ENCODE results near the gene BAIAP2L2. TPM values are rescaled to one million over a fixed set of nuclear protein-coding genes. Genes with fewer than 3 reads are reported as not detected.

The BAIAP2L2 gene
- polyA plus RNA-seq, 2 donors = 2.6 to 34.5 TPM

- 93 to 95% methylated on average over 16 of the region's 16 CpGs for WGBS, 2 donors
- H3K9me3 ChIP-seq (ENCODE audit: control insufficient read depth in 2 of 2, insufficient read depth in 1 of 2, low read depth in 1 of 2, low read length in 1 of 2) = no peaks in the 10 kb centered on the region
- H3K4me3 ChIP-seq (ENCODE audit: low read depth in 1 of 2, low read length in 2 of 2) = no peak overlapping the region
- H3K36me3 ChIP-seq (ENCODE audit: control insufficient read depth in 2 of 2, insufficient read depth in 2 of 2, low read length in 1 of 2) = peaks cover 0 to 7% of the 10 kb centered on the region in 2 donors
- no peak overlapping the region for H3K27ac ChIP-seq (ENCODE audit: low read depth in 2 of 2, low read length in 1 of 2)
- H3K4me1 ChIP-seq (ENCODE audit: control insufficient read depth in 2 of 2, insufficient read depth in 2 of 2, low read length in 1 of 2) = peaks cover 0 to 7% of the 10 kb centered on the region in 2 donors
- H3K27me3 ChIP-seq (ENCODE audit: control insufficient read depth in 1 of 2, insufficient read depth in 2 of 2, low read length in 2 of 2) = no peaks in the 10 kb centered on the region
Measured at GRCh38 chr22:38141217-38141973, 30.9 kb upstream of the BAIAP2L2 start.

DNA sequence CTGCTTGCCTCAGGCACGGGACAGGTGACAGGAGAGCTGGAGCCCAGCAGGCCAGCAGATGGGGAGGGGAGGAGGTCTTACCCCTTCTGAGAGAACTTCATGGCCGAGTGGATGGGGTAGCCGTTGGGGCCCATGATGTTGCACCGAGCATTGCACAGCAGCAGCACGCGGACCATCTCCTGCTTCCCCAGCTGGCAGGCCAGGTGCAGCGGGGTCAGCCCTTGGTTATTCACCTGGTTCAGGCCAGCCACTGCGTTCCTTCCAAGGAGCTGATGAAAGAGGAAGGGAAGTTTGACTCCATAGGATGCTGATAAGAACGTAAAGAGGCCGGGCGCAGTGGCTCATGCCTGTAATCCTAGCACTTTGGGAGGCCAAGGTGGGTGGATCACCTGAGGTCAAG, 29.4 kb upstream of the BAIAP2L2 start:
- peaks cover 0 to 5% of the 10 kb centered on the region in 2 donors for H3K36me3 ChIP-seq (ENCODE audit: control insufficient read depth in 2 of 2, insufficient read depth in 2 of 2, low read length in 1 of 2)
- no peak overlapping the region for H3K4me3 ChIP-seq (ENCODE audit: low read depth in 1 of 2, low read length in 2 of 2)
- peaks cover 0 to 5% of the 10 kb centered on the region in 2 donors for H3K4me1 ChIP-seq (ENCODE audit: control insufficient read depth in 2 of 2, insufficient read depth in 2 of 2, low read length in 1 of 2)
- no peak overlapping the region for H3K27ac ChIP-seq (ENCODE audit: low read depth in 2 of 2, low read length in 1 of 2)
- WGBS, 2 donors = 95 to 99% methylated on average over 11 of the region's 11 CpGs
- H3K27me3 ChIP-seq (ENCODE audit: control insufficient read depth in 1 of 2, insufficient read depth in 2 of 2, low read length in 2 of 2) = no peaks in the 10 kb centered on the region
- no peaks in the 10 kb centered on the region for H3K9me3 ChIP-seq (ENCODE audit: control insufficient read depth in 2 of 2, insufficient read depth in 1 of 2, low read depth in 1 of 2, low read length in 1 of 2)

GRCh38 chr22:38138961-38139360, 28.5 kb upstream of the BAIAP2L2 start:
- Histone ChIP-seq H3K36me3 (ENCODE audit: control insufficient read depth in 2 of 2, insufficient read depth in 2 of 2, low read length in 1 of 2) (peaks cover 0 to 5% of the 10 kb centered on the region in 2 donors), H3K27ac (ENCODE audit: low read depth in 2 of 2, low read length in 1 of 2) (no peak overlapping the region)

DNA sequence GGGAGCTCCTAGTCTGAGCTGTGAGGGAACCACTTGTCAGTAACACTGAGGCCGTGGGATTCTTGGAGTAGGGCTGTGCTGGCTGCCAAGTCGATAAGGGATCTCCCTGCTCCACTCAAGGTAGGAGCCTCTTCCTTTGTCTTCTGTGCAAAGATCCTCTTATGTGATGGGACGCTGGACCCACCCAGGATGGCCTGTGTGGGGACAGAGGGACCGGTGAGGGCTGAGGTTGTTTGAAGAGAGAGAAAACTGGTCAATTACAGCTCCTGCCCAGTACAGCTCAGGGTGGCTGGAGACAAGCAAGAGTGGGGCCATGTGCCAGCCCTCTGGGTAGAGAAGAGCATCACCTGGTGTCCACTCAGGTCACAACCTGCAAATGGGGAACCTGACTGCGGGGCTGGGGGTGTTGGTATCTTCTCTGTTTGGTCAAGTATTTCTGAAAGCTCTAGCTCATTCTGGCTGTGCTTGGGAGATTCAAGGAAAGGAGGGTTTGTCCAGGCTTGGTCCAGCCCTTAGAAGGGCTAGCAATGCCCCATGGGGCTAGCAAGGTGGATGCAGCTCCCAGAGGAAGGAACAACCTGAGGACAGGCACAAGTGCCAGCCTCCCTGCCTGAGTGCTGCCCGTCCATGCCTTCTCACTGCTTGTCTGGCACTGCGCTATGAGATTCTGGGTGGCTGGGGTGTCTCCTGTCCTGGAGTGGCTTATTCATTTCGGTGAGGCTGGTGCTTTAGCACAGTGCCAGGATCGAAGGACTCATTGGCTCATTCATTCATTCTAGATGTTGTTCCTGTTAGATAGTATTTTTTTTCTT, 27.6 kb upstream of the BAIAP2L2 start:
- Histone ChIP-seq H3K4me3 (ENCODE audit: low read depth in 1 of 2, low read length in 2 of 2) (no peak overlapping the region), H3K4me1 (ENCODE audit: control insufficient read depth in 2 of 2, insufficient read depth in 2 of 2, low read length in 1 of 2) (peaks cover 0 to 3% of the 10 kb centered on the region in 2 donors), H3K27me3 (ENCODE audit: control insufficient read depth in 1 of 2, insufficient read depth in 2 of 2, low read length in 2 of 2) (no peaks in the 10 kb centered on the region), H3K27ac (ENCODE audit: low read depth in 2 of 2, low read length in 1 of 2) (no peak overlapping the region), H3K9me3 (ENCODE audit: control insufficient read depth in 2 of 2, insufficient read depth in 1 of 2, low read depth in 1 of 2, low read length in 1 of 2) (no peaks in the 10 kb centered on the region), H3K36me3 (ENCODE audit: control insufficient read depth in 2 of 2, insufficient read depth in 2 of 2, low read length in 1 of 2) (peaks cover 4 to 10% of the 10 kb centered on the region in 2 donors)
- WGBS, 2 donors = 92 to 93% methylated on average over 9 of the region's 9 CpGs

More at GRCh38 chr22:38138961-38139360, 28.5 kb upstream of the BAIAP2L2 start:
- Histone ChIP-seq H3K4me1 (ENCODE audit: control insufficient read depth in 2 of 2, insufficient read depth in 2 of 2, low read length in 1 of 2) (peaks cover 0 to 5% of the 10 kb centered on the region in 2 donors), H3K4me3 (ENCODE audit: low read depth in 1 of 2, low read length in 2 of 2) (no peak overlapping the region), H3K9me3 (ENCODE audit: control insufficient read depth in 2 of 2, insufficient read depth in 1 of 2, low read depth in 1 of 2, low read length in 1 of 2) (no peaks in the 10 kb centered on the region), H3K27me3 (ENCODE audit: control insufficient read depth in 1 of 2, insufficient read depth in 2 of 2, low read length in 2 of 2) (no peaks in the 10 kb centered on the region)
- WGBS, 2 donors = 83 to 86% methylated on average over 5 of the region's 5 CpGs

- 100% methylated on average over 1 of the region's 1 CpG for whole genome bisulfite sequencing, 2 donors
- Histone ChIP-seq H3K4me1 (ENCODE audit: control insufficient read depth in 2 of 2, insufficient read depth in 2 of 2, low read length in 1 of 2) (peaks cover 0 to 3% of the 10 kb centered on the region in 2 donors), H3K27ac (ENCODE audit: low read depth in 2 of 2, low read length in 1 of 2) (no peak overlapping the region), H3K9me3 (ENCODE audit: control insufficient read depth in 2 of 2, insufficient read depth in 1 of 2, low read depth in 1 of 2, low read length in 1 of 2) (no peaks in the 10 kb centered on the region), H3K27me3 (ENCODE audit: control insufficient read depth in 1 of 2, insufficient read depth in 2 of 2, low read length in 2 of 2) (no peaks in the 10 kb centered on the region), H3K4me3 (ENCODE audit: low read depth in 1 of 2, low read length in 2 of 2) (no peak overlapping the region), H3K36me3 (ENCODE audit: control insufficient read depth in 2 of 2, insufficient read depth in 2 of 2, low read length in 1 of 2) (peaks cover 4 to 15% of the 10 kb centered on the region in 2 donors)
Measured at GRCh38 chr22:38136607-38137006, 26.1 kb upstream of the BAIAP2L2 start.

GRCh38 chr22:38135133-38135706, 24.7 kb upstream of the BAIAP2L2 start:
- Histone ChIP-seq H3K27me3 (ENCODE audit: control insufficient read depth in 1 of 2, insufficient read depth in 2 of 2, low read length in 2 of 2) (no peaks in the 10 kb centered on the region), H3K9me3 (ENCODE audit: control insufficient read depth in 2 of 2, insufficient read depth in 1 of 2, low read depth in 1 of 2, low read length in 1 of 2) (no peaks in the 10 kb centered on the region), H3K27ac (ENCODE audit: low read depth in 2 of 2, low read length in 1 of 2) (peak overlapping the region in 1 of 2 donors; percentile 15), H3K36me3 (ENCODE audit: control insufficient read depth in 2 of 2, insufficient read depth in 2 of 2, low read length in 1 of 2) (peaks cover 4 to 15% of the 10 kb centered on the region in 2 donors), H3K4me1 (ENCODE audit: control insufficient read depth in 2 of 2, insufficient read depth in 2 of 2, low read length in 1 of 2) (peaks cover 0 to 3% of the 10 kb centered on the region in 2 donors), H3K4me3 (ENCODE audit: low read depth in 1 of 2, low read length in 2 of 2) (no peak overlapping the region)
- 71 to 80% methylated on average over 4 of the region's 4 CpGs for WGBS, 2 donors

DNA sequence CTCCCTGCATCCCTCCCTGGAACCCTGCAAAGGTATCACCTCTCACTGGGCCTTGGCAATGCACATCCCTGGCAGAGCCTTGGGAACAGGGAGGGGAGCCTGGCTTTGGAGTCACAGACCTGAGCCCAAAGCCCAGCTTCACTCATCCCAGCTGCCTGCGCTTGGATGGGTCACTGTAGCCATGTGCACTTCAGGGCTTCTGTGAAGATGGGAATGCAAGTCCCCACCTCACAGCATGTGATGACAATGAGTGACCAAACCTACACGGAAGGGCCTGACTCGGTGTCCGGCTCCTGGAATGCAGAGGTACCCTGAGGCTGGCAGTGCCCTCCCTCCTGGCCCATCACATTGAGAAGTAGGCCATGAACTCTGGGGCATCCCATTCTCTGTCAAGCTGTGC, 22.8 kb upstream of the BAIAP2L2 start:
- Histone ChIP-seq H3K4me1 (ENCODE audit: control insufficient read depth in 2 of 2, insufficient read depth in 2 of 2, low read length in 1 of 2) (peaks cover 0 to 3% of the 10 kb centered on the region in 2 donors), H3K27me3 (ENCODE audit: control insufficient read depth in 1 of 2, insufficient read depth in 2 of 2, low read length in 2 of 2) (no peaks in the 10 kb centered on the region), H3K36me3 (ENCODE audit: control insufficient read depth in 2 of 2, insufficient read depth in 2 of 2, low read length in 1 of 2) (peaks cover 4 to 15% of the 10 kb centered on the region in 2 donors), H3K9me3 (ENCODE audit: control insufficient read depth in 2 of 2, insufficient read depth in 1 of 2, low read depth in 1 of 2, low read length in 1 of 2) (no peaks in the 10 kb centered on the region), H3K27ac (ENCODE audit: low read depth in 2 of 2, low read length in 1 of 2) (no peak overlapping the region), H3K4me3 (ENCODE audit: low read depth in 1 of 2, low read length in 2 of 2) (no peak overlapping the region)
- 92 to 98% methylated on average over 4 of the region's 4 CpGs for WGBS, 2 donors

GRCh38 chr22:38132794-38133193, 22.3 kb upstream of the BAIAP2L2 start:
- Histone ChIP-seq H3K9me3 (ENCODE audit: control insufficient read depth in 2 of 2, insufficient read depth in 1 of 2, low read depth in 1 of 2, low read length in 1 of 2) (no peaks in the 10 kb centered on the region), H3K4me3 (ENCODE audit: low read depth in 1 of 2, low read length in 2 of 2) (no peak overlapping the region), H3K36me3 (ENCODE audit: control insufficient read depth in 2 of 2, insufficient read depth in 2 of 2, low read length in 1 of 2) (peaks cover 4 to 18% of the 10 kb centered on the region in 2 donors), H3K4me1 (ENCODE audit: control insufficient read depth in 2 of 2, insufficient read depth in 2 of 2, low read length in 1 of 2) (peaks cover 0 to 3% of the 10 kb centered on the region in 2 donors), H3K27me3 (ENCODE audit: control insufficient read depth in 1 of 2, insufficient read depth in 2 of 2, low read length in 2 of 2) (no peaks in the 10 kb centered on the region), H3K27ac (ENCODE audit: low read depth in 2 of 2, low read length in 1 of 2) (no peak overlapping the region)
- 94% methylated on average over 28 of the region's 28 CpGs for whole genome bisulfite sequencing, 2 donors

DNA sequence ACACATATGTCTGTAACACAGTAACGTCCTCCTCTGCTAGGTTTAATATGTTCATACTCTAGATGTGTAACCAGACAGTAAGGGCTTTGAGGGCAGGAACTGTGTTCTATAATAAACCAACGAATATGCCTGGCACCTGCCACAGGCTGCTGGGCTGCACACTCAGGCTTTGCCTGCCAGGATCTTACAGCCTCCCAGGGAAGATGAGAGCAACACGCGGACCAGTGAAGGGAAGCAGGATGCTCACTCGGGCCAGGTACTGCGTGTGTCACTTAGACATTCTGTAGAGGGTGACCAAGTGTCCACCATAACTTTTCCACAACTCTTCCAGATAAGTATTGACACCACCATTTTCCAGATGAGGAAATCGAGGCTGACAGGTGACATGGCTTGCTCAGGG, 21.7 kb upstream of the BAIAP2L2 start:
- WGBS, 2 donors = 87 to 91% methylated on average over 7 of the region's 7 CpGs
- H3K4me1 ChIP-seq (ENCODE audit: control insufficient read depth in 2 of 2, insufficient read depth in 2 of 2, low read length in 1 of 2) = peaks cover 0 to 3% of the 10 kb centered on the region in 2 donors
- H3K9me3 ChIP-seq (ENCODE audit: control insufficient read depth in 2 of 2, insufficient read depth in 1 of 2, low read depth in 1 of 2, low read length in 1 of 2) = no peaks in the 10 kb centered on the region
- H3K27ac ChIP-seq (ENCODE audit: low read depth in 2 of 2, low read length in 1 of 2) = no peak overlapping the region
- no peaks in the 10 kb centered on the region for H3K27me3 ChIP-seq (ENCODE audit: control insufficient read depth in 1 of 2, insufficient read depth in 2 of 2, low read length in 2 of 2)
- H3K36me3 ChIP-seq (ENCODE audit: control insufficient read depth in 2 of 2, insufficient read depth in 2 of 2, low read length in 1 of 2) = peaks cover 4 to 20% of the 10 kb centered on the region in 2 donors
- H3K4me3 ChIP-seq (ENCODE audit: low read depth in 1 of 2, low read length in 2 of 2) = no peak overlapping the region
